Ovary (tissue), 9 donors: ENCODE results near the gene MOV10. TPM values are rescaled to one million over a fixed set of nuclear protein-coding genes. Genes with fewer than 3 reads are reported as not detected.
"Not testable (repeated sequence)": the region's sequence is repeated elsewhere in the genome, so short reads cannot be mapped to it uniquely, and the experiment has no call there.

Experiments
- DNase-seq, 5 donors: peaks; one replicate each; pipeline ENCODE4 v3.0.0-alpha.2; 2019 to 2020
- H3K27ac ChIP-seq, 2 donors: fragments of 200-600 bp; one replicate each; pipeline versions ENCODE4 v1.5.1 to v1.8.0; 2019 to 2022
- H3K27me3 ChIP-seq: fragments of 200-600 bp; one replicate; pipeline ENCODE4 v1.8.0; 2022
- H3K36me3 ChIP-seq: fragments of 200-600 bp; sonication (generic); one replicate; pipeline ENCODE4 v1.5.1; 2019
- H3K4me1 ChIP-seq: one replicate; pipeline ENCODE4 v1.8.1; 2013; ENCODE audit warnings: mild to moderate bottlenecking, moderate library complexity; ENCODE audit not compliant: insufficient read depth
- H3K4me3 ChIP-seq: fragments of 200-600 bp; sonication (generic); one replicate; pipeline ENCODE4 v1.5.1; 2017
- H3K9me3 ChIP-seq, 2 donors: fragments of 200-600 bp in 1 of 2; sonication (generic) in 1 of 2; one replicate each; pipeline versions ENCODE4 v1.5.1 to v1.8.1; 2013 to 2019; ENCODE audit warnings: mild to moderate bottlenecking in 1 of 2, moderate library complexity in 1 of 2
- CTCF ChIP-seq, 3 donors: fragments of 450-650 bp in 2 of 3; fragments of 200-600 bp in 1 of 3; IDR thresholded peaks; one replicate each; pipeline versions ENCODE4 v1.5.1 to v1.8.0; 2016 to 2022; ENCODE audit warnings: antibody characterized with exemption in 3 of 3, mild to moderate bottlenecking in 1 of 3
- EP300 ChIP-seq: sonication (generic); formaldehyde crosslinking; IDR thresholded peaks from one replicate; pipeline ENCODE4 v1.6.1; 2017; ENCODE audit warnings: antibody characterized with exemption
- POLR2A ChIP-seq: fragments of 450-650 bp; IDR thresholded peaks from one replicate; pipeline ENCODE4 v1.6.1; 2017; ENCODE audit warnings: antibody characterized with exemption, mild to moderate bottlenecking, moderate library complexity
- WGBS, 3 donors: extraction: QIAGEN DNeasy Blood & Tissue Kit in 1 of 3; methylation state at CpG; one replicate each; pipeline versions ENCODE4 v1.1.5 to v1.1.7; 2013 to 2017; 5-methylcytosine and 5-hydroxymethylcytosine counted together
- intact Hi-C, 4 donors: fragments of 100-400 bp; cut with DNase I; formaldehyde crosslinking; loops; one replicate each; pipeline versions ENCODE4 v1.11.0 to v1.15.1; 2022 to 2023
- polyA plus RNA-seq, 2 donors: library from polyadenylated mRNA; stranded (reverse); fragments of 200-250 nt in 1 of 2; fragments of 350-450 nt in 1 of 2; fragmentation: Illumina TruSeq in 1 of 2; extraction: RNeasy Lipid Tissue Mini Kit (QIAGEN cat#74804) in 1 of 2; gene quantifications; one replicate each; pipeline ENCODE4 v1.2.3, GENCODE V29; 2013 to 2014
- total RNA-seq, 7 donors: library from RNA; depleted of rRNA in 2 of 7; stranded (reverse); fragments of >200 nt in 2 of 7; fragmentation: NEBNext Ultra II Directional in 3 of 7; extraction: Animal tissue kit (Norgen Biotek cat#: 25700) in 3 of 7; gene quantifications; one replicate each; pipeline versions ENCODE4 v1.1.0 to v1.2.4, GENCODE V29; 2016 to 2023
- donor health status: DM: no; HTN: no; CAD: no; lungs with moderate emphysema.
- donor health status: DM: no; HTN: no; CAD: no.
- donor health status: Bipolar disorder and iron deficiency.
- donor health status: DM: yes; HTN: yes; CAD: no.
- donor health status: DM: no; HTN: no; CAD: no.
- donor health status: DM: yes; HTN: yes; CAD: no.

The MOV10 gene
- total and polyA plus RNA-seq, 9 donors, result 31.7 to 66.3 (median 50.2) TPM

- Histone ChIP-seq H3K4me1 (peaks cover 7% of the 10 kb centered on the region), H3K27me3 (no peaks in the 10 kb centered on the region), H3K36me3 (no peaks in the 10 kb centered on the region), H3K27ac (peak overlapping the region; percentile 19 to 30), H3K9me3 (no peaks in the 10 kb centered on the region), H3K4me3 (peak overlapping the region; percentile 7)
- DNase-seq, result peak in 4 of 5 donors; percentile 44 to 65 (median 55)
- WGBS, 3 donors, result 7 to 10% (median 9%) methylated on average over 24 to 35 of the region's 35 CpGs
- TF ChIP-seq CTCF (IDR thresholded peaks at IDR 0.05) (no peak), POLR2A (no peak), EP300 (no peak)
- intact Hi-C loops, result no loop called here
Measured at GRCh38 chr1:112722601-112723510, 48.4 kb downstream of the MOV10 start.

GRCh38 chr1:112723511-112723839 is 49.0 kb downstream of the MOV10 start:
- intact Hi-C loops, result no loop called here
- Histone ChIP-seq H3K36me3 (no peaks in the 10 kb centered on the region), H3K27me3 (no peaks in the 10 kb centered on the region), H3K4me3 (no peak overlapping the region), H3K4me1 (peaks cover 7% of the 10 kb centered on the region), H3K27ac (no peak overlapping the region), H3K9me3 (no peaks in the 10 kb centered on the region)
- DNase-seq, result no peak
- no peak for TF ChIP-seq POLR2A
- no peak for TF ChIP-seq EP300
- TF ChIP-seq CTCF (IDR thresholded peaks at IDR 0.05), result no peak
- 75 to 82% (median 79%) methylated on average over 8 of the region's 8 CpGs for WGBS, 3 donors

GRCh38 chr1:112724240-112724639 is 49.8 kb downstream of the MOV10 start:
- DNase-seq, intact Hi-C loops, H3K27me3 ChIP-seq, H3K4me3 ChIP-seq, H3K4me1 ChIP-seq, H3K27ac ChIP-seq, H3K36me3 ChIP-seq, H3K9me3 ChIP-seq: not testable (repeated sequence)
- WGBS, 3 donors, result 92 to 98% (median 94%) methylated on average over 2 to 4 of the region's 4 CpGs

- intact Hi-C loops, result no loop called here
- TF ChIP-seq POLR2A, result no peak
- no peak for TF ChIP-seq CTCF (IDR thresholded peaks at IDR 0.05)
- no peak for TF ChIP-seq EP300
- no peaks in the 10 kb centered on the region for H3K27me3 ChIP-seq
- H3K9me3 ChIP-seq, result no peaks in the 10 kb centered on the region
- H3K27ac ChIP-seq, result no peak overlapping the region
- 55 to 62% (median 61%) methylated on average over 2 of the region's 2 CpGs for WGBS, 3 donors
- H3K36me3 ChIP-seq, result no peaks in the 10 kb centered on the region
- H3K4me3 ChIP-seq, result no peak overlapping the region
- no peaks in the 10 kb centered on the region for H3K4me1 ChIP-seq
- no peak for DNase-seq
Measured at GRCh38 chr1:112727716-112728115, 53.3 kb downstream of the MOV10 start.

DNA sequence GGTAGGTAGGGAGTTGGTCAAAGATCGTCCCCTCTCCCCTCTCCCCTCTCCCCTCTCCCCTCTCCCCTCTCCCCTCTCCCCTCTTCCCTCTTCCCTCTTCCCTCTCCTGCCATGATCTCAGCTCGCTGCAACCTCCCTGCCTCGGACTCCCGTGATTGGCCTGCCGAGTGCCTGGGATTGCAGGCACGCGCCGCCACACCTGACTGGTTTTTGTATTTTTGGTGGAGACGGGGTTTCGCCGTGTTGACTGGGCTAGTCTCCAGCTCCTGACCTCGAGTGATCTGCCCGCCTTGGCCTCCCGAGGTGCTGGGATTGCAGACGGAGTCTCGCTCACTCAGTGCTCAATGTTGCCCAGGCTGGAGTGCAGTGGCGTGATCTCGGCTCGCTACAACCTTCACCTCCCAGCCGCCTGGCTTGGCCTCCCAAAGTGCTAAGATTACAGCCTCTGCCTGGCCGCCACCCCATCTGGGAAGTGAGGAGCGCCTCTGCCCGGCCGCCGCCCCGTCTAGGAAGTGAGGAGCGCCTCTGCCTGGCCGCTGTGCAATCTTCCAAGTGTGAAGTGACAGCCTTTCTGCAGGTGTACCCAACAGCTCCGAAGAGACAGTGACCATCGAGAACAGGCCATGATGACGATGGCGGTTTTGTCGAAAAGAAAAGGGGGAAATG is 54.0 kb downstream of the MOV10 start:
- intact Hi-C loops, H3K4me1 ChIP-seq, H3K36me3 ChIP-seq, H3K27me3 ChIP-seq, H3K27ac ChIP-seq, H3K9me3 ChIP-seq, DNase-seq, H3K4me3 ChIP-seq: not testable (repeated sequence)
- 93 to 95% (median 95%) methylated on average over 33 of the region's 33 CpGs for WGBS, 3 donors

DNA sequence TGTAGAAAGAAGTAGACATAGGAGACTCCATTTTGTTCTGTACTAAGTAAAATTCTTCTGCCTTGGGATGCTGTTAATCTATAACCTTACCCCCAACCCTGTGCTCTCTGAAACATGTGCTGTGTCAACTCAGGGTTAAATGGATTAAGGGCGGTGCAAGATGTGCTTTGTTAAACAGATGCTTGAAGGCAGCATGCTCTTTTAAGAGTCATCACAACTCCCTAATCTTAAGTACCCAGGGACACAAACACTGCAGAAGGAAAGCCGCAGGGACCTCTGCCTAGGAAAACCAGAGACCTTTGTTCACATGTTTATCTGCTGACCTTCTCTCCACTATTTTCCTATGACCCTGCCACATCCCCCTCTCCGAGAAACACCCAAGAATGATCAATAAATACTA is 54.6 kb downstream of the MOV10 start:
- H3K4me1 ChIP-seq, H3K4me3 ChIP-seq, H3K9me3 ChIP-seq, intact Hi-C loops, DNase-seq, H3K27me3 ChIP-seq, H3K27ac ChIP-seq, H3K36me3 ChIP-seq: not testable (repeated sequence)
- 42 to 59% (median 43%) methylated on average over 3 of the region's 3 CpGs for WGBS, 3 donors
